ENCODE data around the gene NPDC1. TPM values are rescaled to one million over a fixed set of nuclear protein-coding genes. Genes with fewer than 3 reads are reported as not detected.

The NPDC1 gene
- total RNA-seq, 2 donors from 2014 or later: 49.7 to 57.8 TPM

DNA sequence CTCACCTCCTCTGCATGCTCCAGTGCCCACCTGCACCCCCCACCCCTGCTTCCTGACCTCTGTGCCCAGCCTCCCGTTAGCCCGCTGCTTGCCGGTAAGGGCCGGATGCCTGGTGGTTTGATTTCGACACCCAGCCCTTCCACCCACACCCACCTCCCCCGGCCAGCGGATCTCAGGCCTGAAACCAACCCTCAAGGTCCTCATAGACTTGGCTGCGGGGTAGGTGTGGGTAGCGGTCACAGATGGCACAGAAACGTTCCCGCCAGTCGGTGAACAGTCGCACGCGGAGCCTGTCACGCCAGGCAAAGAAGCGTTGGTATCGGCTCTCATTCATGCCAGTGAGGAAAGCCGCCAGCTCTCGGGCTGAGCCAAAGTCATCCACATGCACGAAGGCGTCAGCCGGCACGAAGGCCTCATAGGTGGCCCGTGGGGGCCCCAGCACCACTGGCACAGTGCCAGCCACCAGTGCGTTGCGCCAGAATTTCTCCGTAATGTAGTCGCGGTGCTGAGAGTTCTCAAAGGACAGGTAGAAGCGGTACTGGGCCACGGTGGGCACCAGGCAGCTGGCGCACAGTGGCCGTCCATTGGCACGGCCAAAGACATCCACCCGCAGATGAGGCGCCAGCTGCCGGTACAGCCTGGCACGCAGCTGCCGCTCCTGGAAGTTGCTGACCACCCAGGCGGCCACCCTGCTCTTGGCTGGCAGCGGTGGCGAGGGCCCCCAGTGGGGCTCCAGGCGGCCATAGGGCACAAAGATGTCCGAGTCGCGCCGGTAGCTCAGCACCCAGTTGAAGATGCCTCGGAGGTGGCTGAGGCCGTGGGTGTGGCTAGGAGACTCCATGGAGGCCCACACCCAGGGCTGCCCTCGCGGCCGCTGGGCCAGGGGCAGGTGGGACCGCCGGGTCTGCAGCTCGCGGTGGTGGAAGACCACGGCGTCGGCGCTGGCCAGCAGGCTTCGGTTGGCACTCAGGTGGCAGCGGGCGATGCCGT, 15.1 kb downstream of the NPDC1 start:
- H3K27ac ChIP-seq: no peak overlapping the region
- no peak for TF ChIP-seq CTCF (IDR thresholded peaks at IDR 0.05)
- DNase-seq (ENCODE audit: low spot score): no peak
- no peaks in the 10 kb centered on the region for H3K9me3 ChIP-seq
- no peaks in the 10 kb centered on the region for H3K36me3 ChIP-seq
- H3K4me3 ChIP-seq: no peak overlapping the region
- H3K27me3 ChIP-seq: no peaks in the 10 kb centered on the region
- H3K4me1 ChIP-seq: peaks cover 0 to 41% of the 10 kb centered on the region in 2 donors

DNA sequence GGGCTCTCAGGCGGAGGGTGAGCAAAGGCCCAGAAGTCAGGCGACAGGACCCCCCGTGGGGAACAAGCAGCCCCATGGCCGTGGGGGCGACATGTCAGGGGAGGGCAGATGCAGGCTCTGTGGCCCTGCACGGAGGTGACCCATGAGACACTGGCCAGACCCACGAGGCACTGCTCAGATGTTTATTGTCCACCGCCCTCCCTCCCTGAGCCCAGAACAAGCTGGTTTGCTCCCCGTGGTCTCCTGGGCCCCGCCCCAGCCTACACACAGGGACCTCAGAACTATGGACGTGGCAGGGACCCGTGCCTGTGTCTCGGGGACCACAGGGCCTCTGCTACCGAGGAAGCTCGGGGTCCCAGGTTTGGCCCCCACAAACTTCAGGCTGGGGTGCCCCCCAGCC, 16.0 kb downstream of the NPDC1 start:
- Histone ChIP-seq H3K4me1 (peaks cover 0 to 34% of the 10 kb centered on the region in 2 donors), H3K36me3 (no peaks in the 10 kb centered on the region), H3K27me3 (no peaks in the 10 kb centered on the region), H3K27ac (no peak overlapping the region), H3K4me3 (no peak overlapping the region), H3K9me3 (no peaks in the 10 kb centered on the region)
- no peak for TF ChIP-seq CTCF (IDR thresholded peaks at IDR 0.05)
- DNase-seq (ENCODE audit: low spot score): no peak

DNA sequence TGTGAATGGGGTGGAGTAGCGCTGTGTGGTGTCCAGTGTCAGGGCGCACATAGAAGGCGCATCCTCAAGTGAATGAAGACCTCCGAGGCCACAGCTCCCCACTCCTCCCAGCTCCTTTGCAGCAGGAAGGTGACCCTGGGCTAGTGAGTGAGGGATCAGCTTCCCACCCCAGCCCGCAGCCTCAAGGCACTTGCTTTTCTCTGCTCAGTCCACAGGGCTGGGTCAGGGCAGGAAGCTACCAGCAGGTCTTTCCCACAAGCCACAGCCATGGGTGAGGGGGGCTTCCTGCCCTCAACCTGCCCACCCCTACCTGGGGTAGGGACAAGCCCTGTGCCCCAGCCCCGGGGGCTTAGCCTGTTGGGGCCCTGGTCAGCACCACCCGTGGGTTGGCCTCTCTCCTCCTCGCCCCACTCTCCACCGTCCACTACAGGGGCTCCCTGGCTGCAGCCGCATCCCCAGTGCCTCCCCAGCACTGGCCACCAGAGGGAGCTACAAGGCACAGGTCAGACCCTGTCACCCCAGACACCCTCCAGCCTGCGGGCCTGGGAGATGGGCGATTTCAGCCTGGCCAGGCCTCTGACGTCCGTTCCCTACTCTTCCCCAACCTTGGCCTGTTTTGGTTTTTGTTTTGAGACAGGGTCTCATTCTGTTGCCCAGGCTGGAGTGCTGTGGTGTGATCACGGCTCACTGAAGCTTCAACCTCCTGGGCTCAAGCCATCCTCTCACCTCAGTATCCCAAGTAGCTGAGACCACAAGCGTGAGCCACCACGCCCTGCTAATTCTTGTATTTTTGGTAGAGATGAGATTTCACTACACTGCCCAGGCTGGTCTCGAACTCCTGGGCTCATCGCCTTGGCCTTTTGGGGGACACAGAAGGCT, 16.7 kb downstream of the NPDC1 start:
- peak; percentile 92 to 95 for TF ChIP-seq CTCF (IDR thresholded peaks at IDR 0.05)
- peak overlapping the region in 1 of 2 donors; percentile 69 for H3K4me3 ChIP-seq
- no peaks in the 10 kb centered on the region for H3K27me3 ChIP-seq
- H3K27ac ChIP-seq: peak overlapping the region in 1 of 2 donors; percentile 67
- no peaks in the 10 kb centered on the region for H3K9me3 ChIP-seq
- H3K4me1 ChIP-seq: peaks cover 0 to 27% of the 10 kb centered on the region in 2 donors
- no peaks in the 10 kb centered on the region for H3K36me3 ChIP-seq
- peak; percentile 74 for DNase-seq (ENCODE audit: low spot score)

DNA sequence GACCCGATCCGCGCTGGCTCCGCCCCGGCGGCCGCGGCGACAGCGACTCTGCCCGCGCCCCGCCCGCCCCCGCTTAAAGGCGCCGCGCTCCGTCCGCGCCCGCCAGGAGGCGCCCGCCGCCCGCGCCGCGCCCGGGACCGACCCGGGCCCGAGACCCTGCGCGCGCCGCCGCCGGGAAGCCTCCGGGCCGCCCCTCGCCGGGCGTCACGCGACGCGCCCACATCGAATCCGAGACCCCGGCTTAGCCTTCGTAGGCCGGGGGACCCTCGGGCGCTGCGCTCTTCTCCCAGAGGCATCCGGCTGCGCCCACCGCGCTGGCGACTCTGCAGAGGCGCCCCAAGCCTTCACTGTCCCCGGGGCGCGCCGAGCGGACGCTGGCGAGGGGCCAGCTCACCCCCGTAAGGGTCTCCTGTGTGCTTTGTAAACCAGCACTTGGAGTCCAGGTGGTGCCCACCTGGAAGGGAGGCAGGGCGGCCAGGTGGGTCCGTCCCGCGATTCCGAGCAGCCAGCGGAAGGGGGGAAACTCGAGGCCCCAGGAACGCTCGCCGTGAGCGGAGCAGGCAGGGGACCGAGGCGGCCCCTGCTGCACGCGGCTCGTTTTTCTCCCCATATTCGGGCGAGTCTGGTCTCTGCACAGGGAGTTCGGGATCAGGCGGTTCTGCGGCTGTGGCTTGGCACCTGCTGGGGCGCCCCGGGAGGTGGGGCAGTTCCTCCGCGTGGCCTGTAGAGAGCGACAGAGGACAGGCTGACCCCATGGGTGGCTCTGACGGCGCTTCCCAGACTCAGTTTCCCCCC, 17.5 kb downstream of the NPDC1 start:
- DNase-seq (ENCODE audit: low spot score): no peak
- Histone ChIP-seq H3K36me3 (no peaks in the 10 kb centered on the region), H3K4me3 (peak overlapping the region; percentile 58 to 69), H3K9me3 (no peaks in the 10 kb centered on the region), H3K27me3 (no peaks in the 10 kb centered on the region), H3K4me1 (peaks cover 0 to 27% of the 10 kb centered on the region in 2 donors), H3K27ac (peak overlapping the region; percentile 67 to 69)
- TF ChIP-seq CTCF (IDR thresholded peaks at IDR 0.05): no peak

All from right atrium auricular region (tissue), 2 donors.